ENCODE results near the gene DYNC1LI1. TPM values are rescaled to one million over a fixed set of nuclear protein-coding genes. Genes with fewer than 3 reads are reported as not detected.

Gene DYNC1LI1
- polyA plus RNA-seq, 6 donors from 2014 or later = 23.9 to 35.6 (median 32.2) TPM

DNA sequence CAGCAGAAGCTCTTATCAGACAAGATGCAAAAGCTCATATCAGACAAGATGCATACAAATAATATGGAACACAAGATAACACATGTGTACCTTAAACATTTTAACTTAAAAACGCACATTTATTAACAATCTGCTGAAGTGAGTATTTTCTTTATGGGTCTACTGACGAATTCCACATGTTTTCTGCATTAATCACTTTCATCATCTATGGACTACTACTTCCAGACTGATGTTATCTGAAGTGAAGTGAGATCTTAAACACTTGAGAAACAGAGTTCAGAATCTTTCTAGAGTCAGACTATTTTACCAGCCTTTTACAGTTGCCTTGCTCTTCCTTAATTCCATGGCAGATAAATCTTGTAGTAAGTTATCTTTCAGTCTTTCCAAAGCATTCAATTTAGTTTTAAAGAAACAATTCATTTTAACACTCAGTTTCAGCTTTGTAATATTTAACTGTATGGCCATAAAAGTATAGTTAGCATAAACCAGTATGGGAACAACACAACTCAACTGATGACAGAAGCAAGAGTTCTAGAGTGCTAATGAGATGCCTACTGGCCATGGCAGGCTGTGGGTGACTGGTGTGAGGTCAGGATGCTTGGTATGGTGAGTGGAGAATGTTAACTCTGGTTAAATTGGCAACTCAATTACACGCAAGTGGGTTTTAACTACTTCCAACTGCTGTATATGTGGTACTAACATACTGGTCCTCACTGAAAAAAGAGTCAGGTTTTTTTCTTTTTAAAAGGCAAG is 77.8 kb downstream of the DYNC1LI1 start:
- H3K4me3 Mint-ChIP-seq = no peak overlapping the region
- no peaks in the 10 kb centered on the region for H3K9me3 Mint-ChIP-seq
- H3K27ac Mint-ChIP-seq = no peak overlapping the region
- ATAC-seq (ENCODE audit: low read depth in 2 of 2) = no peak
- no peak for DNase-seq
- peaks cover 0 to 9% of the 10 kb centered on the region in 2 donors for H3K36me3 Mint-ChIP-seq
- H3K27me3 Mint-ChIP-seq = no peaks in the 10 kb centered on the region
- peaks cover 16 to 27% (median 20%) of the 10 kb centered on the region in 3 donors for H3K4me1 Mint-ChIP-seq

DNA sequence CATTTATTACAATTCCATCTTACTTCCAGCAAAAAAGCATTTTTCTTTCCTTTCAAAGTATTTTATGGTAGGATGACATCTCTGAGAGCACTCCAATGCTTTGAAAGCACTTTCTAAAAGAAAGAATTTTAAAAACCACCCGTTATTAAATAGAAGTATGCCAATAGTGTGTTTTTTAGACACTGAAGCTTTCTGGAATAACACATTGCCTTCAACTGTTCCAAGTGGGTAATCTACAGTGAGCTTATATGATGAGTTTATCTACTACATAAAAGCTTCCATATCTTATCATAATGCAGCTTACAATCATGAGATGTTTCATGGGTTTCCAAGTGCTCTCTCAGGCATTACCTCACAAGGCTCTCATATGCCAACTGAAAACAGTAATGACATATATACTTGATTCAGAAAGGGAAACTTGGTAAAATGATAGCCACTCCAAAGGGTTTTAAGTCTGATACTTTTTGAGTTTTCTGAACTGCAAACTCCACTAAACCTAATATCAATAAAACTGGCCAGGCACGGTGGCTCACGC is 82.1 kb downstream of the DYNC1LI1 start:
- no peak overlapping the region for H3K4me3 Mint-ChIP-seq
- H3K27me3 Mint-ChIP-seq = no peaks in the 10 kb centered on the region
- H3K4me1 Mint-ChIP-seq = peaks cover 13 to 31% (median 16%) of the 10 kb centered on the region in 3 donors
- peak overlapping the region in 4 of 6 donors; percentile 11 to 97 (median 39) for H3K27ac Mint-ChIP-seq
- H3K9me3 Mint-ChIP-seq = no peaks in the 10 kb centered on the region
- no peak for DNase-seq
- H3K36me3 Mint-ChIP-seq = peaks cover 9 to 17% of the 10 kb centered on the region in 2 donors
- no peak for ATAC-seq (ENCODE audit: low read depth in 2 of 2)

DNA sequence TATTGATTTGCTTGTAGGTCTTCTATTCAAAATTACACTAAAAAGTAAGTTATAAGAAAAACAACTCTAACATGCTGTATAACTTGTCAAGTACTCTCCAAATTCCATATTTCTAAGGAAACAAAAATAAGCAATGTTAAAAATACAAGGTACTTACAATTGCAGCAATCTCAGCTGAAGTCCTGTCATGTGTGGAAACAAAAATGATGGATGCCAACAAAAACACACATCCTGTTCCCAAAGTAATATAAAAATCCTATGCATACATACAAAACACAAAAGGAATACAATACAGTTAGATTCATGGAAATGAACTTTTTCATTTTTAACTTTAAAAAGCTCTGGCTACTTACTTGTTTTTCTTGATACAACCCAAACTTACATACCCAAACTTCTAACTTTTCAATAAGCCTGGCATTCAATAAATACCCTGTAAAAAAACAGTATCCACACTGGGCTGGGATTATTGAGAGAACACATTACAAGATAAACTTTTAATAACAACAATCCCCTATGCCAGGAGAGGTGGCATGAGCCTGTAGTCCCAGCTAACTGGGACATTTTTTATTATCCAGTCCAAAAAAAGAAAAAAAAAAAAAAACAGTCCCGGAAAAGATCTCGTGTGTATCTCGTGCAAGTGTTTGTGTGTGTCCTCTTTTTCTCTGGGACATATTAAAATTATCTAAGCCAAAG is 82.7 kb downstream of the DYNC1LI1 start:
- H3K27ac Mint-ChIP-seq = peak overlapping the region in 5 of 6 donors; percentile 6 to 97 (median 24)
- peaks cover 13 to 31% (median 16%) of the 10 kb centered on the region in 3 donors for H3K4me1 Mint-ChIP-seq
- H3K4me3 Mint-ChIP-seq = no peak overlapping the region
- peaks cover 9 to 18% of the 10 kb centered on the region in 2 donors for H3K36me3 Mint-ChIP-seq
- no peaks in the 10 kb centered on the region for H3K27me3 Mint-ChIP-seq
- DNase-seq (no peak), ATAC-seq (ENCODE audit: low read depth in 2 of 2) (no peak)
- no peaks in the 10 kb centered on the region for H3K9me3 Mint-ChIP-seq

DNA sequence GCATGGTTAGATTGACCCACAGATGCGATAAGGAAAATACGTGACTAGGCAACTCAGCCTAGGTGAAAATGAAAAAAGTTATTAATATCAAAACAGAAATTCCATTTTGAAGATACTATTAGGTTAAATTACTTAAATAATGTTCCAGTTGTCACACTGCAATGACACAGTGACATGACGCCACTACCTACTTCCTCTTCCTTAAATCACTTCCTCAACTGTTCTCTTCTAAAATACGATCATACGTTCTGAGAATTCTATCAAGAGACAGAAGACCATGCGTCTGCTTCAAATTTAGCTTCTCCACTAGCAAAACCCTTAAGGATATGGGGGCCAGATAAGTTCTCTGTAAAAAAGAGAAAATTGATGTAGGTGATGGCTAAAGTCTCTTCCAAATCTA is 86.2 kb downstream of the DYNC1LI1 start:
- H3K36me3 Mint-ChIP-seq = peaks cover 27 to 33% of the 10 kb centered on the region in 2 donors
- ATAC-seq (ENCODE audit: low read depth in 2 of 2) (peak; percentile 97 to 98), DNase-seq (peak; percentile 72)
- peak overlapping the region; percentile 54 to 87 (median 76) for H3K4me3 Mint-ChIP-seq
- peaks cover 18 to 29% (median 25%) of the 10 kb centered on the region in 3 donors for H3K4me1 Mint-ChIP-seq
- H3K27me3 Mint-ChIP-seq = no peaks in the 10 kb centered on the region
- peak overlapping the region; percentile 93 to 99 (median 97) for H3K27ac Mint-ChIP-seq
- no peaks in the 10 kb centered on the region for H3K9me3 Mint-ChIP-seq

DNA sequence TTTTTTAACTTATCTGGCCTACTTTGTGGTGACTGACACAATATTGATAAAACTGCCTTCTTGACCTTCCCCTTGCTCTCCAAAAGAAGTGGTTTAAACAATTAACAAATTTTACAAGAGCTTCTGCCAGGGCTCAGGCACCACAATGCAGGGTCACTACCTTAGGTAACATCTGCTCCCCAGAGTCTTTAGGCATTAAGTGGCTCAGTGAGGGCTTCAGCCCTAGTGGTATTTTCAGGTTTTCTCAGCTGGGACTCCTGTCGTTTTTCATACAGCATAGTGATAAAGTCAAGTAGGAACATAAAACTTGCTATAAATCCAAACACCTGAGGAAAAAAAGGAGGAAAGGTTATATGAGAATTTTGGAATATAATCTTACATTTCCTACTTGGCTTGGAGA is 86.9 kb downstream of the DYNC1LI1 start:
- no peaks in the 10 kb centered on the region for H3K9me3 Mint-ChIP-seq
- ATAC-seq (ENCODE audit: low read depth in 2 of 2) = no peak
- H3K27me3 Mint-ChIP-seq = no peaks in the 10 kb centered on the region
- H3K27ac Mint-ChIP-seq = peak overlapping the region; percentile 93 to 99 (median 97)
- no peak overlapping the region for H3K4me3 Mint-ChIP-seq
- peaks cover 18 to 29% (median 25%) of the 10 kb centered on the region in 3 donors for H3K4me1 Mint-ChIP-seq
- H3K36me3 Mint-ChIP-seq = peaks cover 27 to 33% of the 10 kb centered on the region in 2 donors
- DNase-seq = no peak

DNA sequence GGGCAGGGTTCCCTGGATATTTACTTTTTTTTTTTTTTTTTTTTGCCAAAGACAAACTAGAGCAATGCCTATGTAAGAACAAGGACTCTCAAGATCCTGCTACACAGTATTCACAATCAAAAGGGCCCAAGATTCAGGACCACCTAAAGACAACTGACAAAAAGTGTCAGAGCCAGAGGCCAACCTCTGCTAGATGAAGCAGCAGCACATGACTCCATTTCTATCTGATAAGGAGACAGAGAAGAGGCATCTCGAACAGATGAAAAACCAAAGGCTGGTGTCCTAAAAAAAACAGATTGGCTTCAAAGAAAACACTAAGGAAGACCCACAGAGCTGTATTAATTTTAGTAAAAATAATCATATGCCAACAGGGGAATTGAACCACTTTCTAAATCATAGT is 88.0 kb downstream of the DYNC1LI1 start:
- Mint-ChIP-seq H3K27ac (peak overlapping the region in 5 of 6 donors; percentile 8 to 97 (median 89)), H3K4me1 (peaks cover 18 to 38% (median 33%) of the 10 kb centered on the region in 3 donors), H3K9me3 (no peaks in the 10 kb centered on the region), H3K36me3 (peaks cover 34 to 41% of the 10 kb centered on the region in 2 donors), H3K4me3 (no peak overlapping the region), H3K27me3 (no peaks in the 10 kb centered on the region)
- DNase-seq = no peak
- no peak for ATAC-seq (ENCODE audit: low read depth in 2 of 2)

DNA sequence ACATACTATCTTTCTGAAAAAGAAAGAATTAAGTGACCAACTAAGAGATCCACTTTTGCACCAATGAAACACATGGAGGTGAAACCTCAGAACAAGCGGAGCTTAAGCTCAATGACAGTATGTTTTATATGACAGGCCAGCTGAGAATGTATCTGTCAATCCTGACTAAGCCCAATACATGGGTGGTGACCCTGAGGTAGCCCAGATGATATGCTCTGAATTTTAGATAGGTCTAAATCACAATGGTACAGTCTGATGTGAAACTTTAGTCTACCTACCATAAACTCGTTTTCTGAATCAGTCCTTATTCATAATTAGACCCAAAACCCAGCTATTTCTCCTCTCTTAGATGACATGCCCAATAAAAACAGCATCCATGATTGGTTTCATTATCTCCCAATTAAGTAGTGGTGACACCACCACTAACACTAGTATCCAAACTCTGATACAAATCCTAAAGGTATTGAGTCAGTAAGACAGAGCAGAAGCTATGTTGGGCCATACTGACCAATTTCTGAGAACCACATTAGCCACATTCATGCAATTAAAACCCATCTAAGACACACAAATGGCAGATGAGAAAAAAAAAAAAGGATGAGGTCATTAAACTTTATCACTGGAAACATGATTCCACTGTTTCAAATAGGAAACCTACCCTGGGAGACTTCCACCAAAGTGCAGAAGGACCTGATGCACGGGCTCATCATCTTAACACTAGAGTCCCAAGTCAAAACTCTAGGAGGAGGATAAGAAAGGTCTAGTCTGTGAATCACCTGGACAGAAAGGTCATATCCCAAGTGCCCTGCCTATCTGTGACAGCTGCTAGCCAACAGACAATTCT is 88.6 kb downstream of the DYNC1LI1 start:
- Mint-ChIP-seq H3K27ac (peak overlapping the region in 5 of 6 donors; percentile 8 to 97 (median 86)), H3K4me3 (no peak overlapping the region), H3K27me3 (no peaks in the 10 kb centered on the region), H3K36me3 (peaks cover 34 to 39% of the 10 kb centered on the region in 2 donors), H3K4me1 (peaks cover 20 to 44% (median 40%) of the 10 kb centered on the region in 3 donors), H3K9me3 (no peaks in the 10 kb centered on the region)
- DNase-seq (no peak), ATAC-seq (ENCODE audit: low read depth in 2 of 2) (no peak)

DNA sequence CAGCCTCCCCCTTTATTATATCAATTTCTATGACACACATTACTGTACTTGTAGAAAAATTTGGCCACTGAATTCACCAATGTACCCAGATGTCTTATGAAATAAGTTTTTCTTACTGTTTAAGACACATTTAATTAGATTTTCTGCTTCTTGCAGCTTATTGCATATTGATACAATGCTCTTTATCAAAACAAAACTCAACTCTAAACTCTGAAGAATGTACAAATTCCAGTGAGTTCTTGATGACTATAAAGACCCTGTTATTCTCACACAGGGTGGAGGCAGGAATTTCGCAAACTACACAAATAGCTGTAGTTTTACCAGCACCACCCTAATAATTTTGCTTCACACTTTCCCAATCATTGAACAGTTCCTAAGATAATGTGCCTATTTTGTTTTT is 90.1 kb downstream of the DYNC1LI1 start:
- ATAC-seq (ENCODE audit: low read depth in 2 of 2) (no peak), DNase-seq (no peak)
- H3K4me3 Mint-ChIP-seq = no peak overlapping the region
- H3K27ac Mint-ChIP-seq = peak overlapping the region in 3 of 6 donors; percentile 12 to 97 (median 12)
- peaks cover 32 to 35% of the 10 kb centered on the region in 2 donors for H3K36me3 Mint-ChIP-seq
- H3K27me3 Mint-ChIP-seq = no peaks in the 10 kb centered on the region
- peaks cover 24 to 50% (median 44%) of the 10 kb centered on the region in 3 donors for H3K4me1 Mint-ChIP-seq
- no peaks in the 10 kb centered on the region for H3K9me3 Mint-ChIP-seq

Other genes starting within 250 kb of the DYNC1LI1 start
- 100 to 1,000 TPM in 2 of 6 donors, 10 to 100 TPM in 4; 56.8 to 116 (median 73.3) TPM for gene CMTM7, start 179.0 kb downstream of the DYNC1LI1 start, polyA plus RNA-seq (ENCODE audit: low read depth in 6 of 6)
- gene CMTM6, start 68.0 kb downstream of the DYNC1LI1 start, polyA plus RNA-seq (ENCODE audit: low read depth in 6 of 6) = 100 to 1,000 TPM in 4 of 6 donors, 10 to 100 TPM in 2; 89.7 to 156 (median 106) TPM
- 10 to 100 TPM; 25.9 to 40.6 (median 31.9) TPM for gene CNOT10, start 114.3 kb upstream of the DYNC1LI1 start, polyA plus RNA-seq (ENCODE audit: low read depth in 6 of 6)
- not detected for gene TRIM71, start 247.1 kb upstream of the DYNC1LI1 start, polyA plus RNA-seq (ENCODE audit: low read depth in 6 of 6)